Brain microvascular endothelial cell (primary cell): ENCODE measurements around the gene IGSF9.
"Not testable (repeated sequence)": the region's sequence is repeated elsewhere in the genome, so short reads cannot be mapped to it uniquely, and the experiment has no call there.

Experiments used
- DNase-seq: peaks from one replicate; pipeline ENCODE4 v3.0.0-alpha.2; 2020
- H3K27ac ChIP-seq: fragments of 250-450 bp; sonication (Bioruptor Pico); 2 replicates; pipeline ENCODE4 v1.5.1; 2020; ENCODE audit warnings: mild to moderate bottlenecking, moderate library complexity
- H3K27me3 ChIP-seq: fragments of 250-450 bp; sonication (Bioruptor Pico); replicated peaks from 2 replicates; pipeline ENCODE4 v1.5.1; 2020; ENCODE audit warnings: mild to moderate bottlenecking
- H3K36me3 ChIP-seq: fragments of 250-450 bp; sonication (Bioruptor Pico); replicated peaks from 2 replicates; pipeline ENCODE4 v1.5.1; 2020; ENCODE audit warnings: mild to moderate bottlenecking
- H3K4me3 ChIP-seq: 2 replicates; pipeline ENCODE4 v1.5.1; 2011; ENCODE audit warnings: low read depth, mild to moderate bottlenecking, control low read depth, low read length, moderate library complexity
- CTCF ChIP-seq: IDR thresholded peaks from 2 replicates; pipeline ENCODE4 v1.5.1; 2011; ENCODE audit warnings: low read depth, mild to moderate bottlenecking, moderate library complexity, low read length, control low read depth, inconsistent platforms; ENCODE audit errors: missing control alignments
- in situ Hi-C: cut with HindIII; loops from 2 replicates; pipeline ENCODE4 v1.10.0; 2017; ENCODE audit warnings: low sequenced_read_pairs, low pct_ligation_motif_present

IGSF9 gene

GRCh38 chr1:159900755-159901360, 44.6 kb downstream of the IGSF9 start:
- no peak for DNase-seq
- in situ Hi-C loops = no loop called here
- H3K4me3 ChIP-seq = no peak overlapping the region
- H3K27me3 ChIP-seq = no peaks in the 10 kb centered on the region
- no peak overlapping the region for H3K27ac ChIP-seq
- H3K36me3 ChIP-seq = no peaks in the 10 kb centered on the region
- TF ChIP-seq CTCF = no peak

- Histone ChIP-seq H3K4me3 (peak within 1 kb of the TSS; percentile 3), H3K36me3 (no peaks in the 10 kb centered on the region)
Observed at GRCh38 chr1:159900086-159900680, 45.2 kb downstream of the IGSF9 start, which contains the start of gene CFAP45. CFAP45 (minus strand) TSS chr1:159900165; CDS start chr1:159900098, 67 bp downstream.

GRCh38 chr1:159899634-159900033, 45.8 kb downstream of the IGSF9 start:
- in situ Hi-C loops, DNase-seq, H3K27me3 ChIP-seq, H3K36me3 ChIP-seq: not testable (repeated sequence)
- peak overlapping the region; percentile 3 for H3K4me3 ChIP-seq
- peak overlapping the region; percentile 14 for H3K27ac ChIP-seq

More at GRCh38 chr1:159900086-159900680, 45.2 kb downstream of the IGSF9 start, which contains the start of gene CFAP45:
- no peak for TF ChIP-seq CTCF
- peak; percentile 85 for DNase-seq
- peak within 1 kb of the TSS; percentile 14 for H3K27ac ChIP-seq
- in situ Hi-C loops = no loop called here
- H3K27me3 ChIP-seq = no peaks in the 10 kb centered on the region

GRCh38 chr1:159898527-159898926, 46.9 kb downstream of the IGSF9 start:
- no peak overlapping the region for H3K27ac ChIP-seq
- H3K4me3 ChIP-seq = no peak overlapping the region
- in situ Hi-C loops = no loop called here

GRCh38 chr1:159897962-159898361, 47.5 kb downstream of the IGSF9 start:
- no peak for TF ChIP-seq CTCF
- H3K36me3 ChIP-seq = no peaks in the 10 kb centered on the region
- no peaks in the 10 kb centered on the region for H3K27me3 ChIP-seq

More at GRCh38 chr1:159898527-159898926, 46.9 kb downstream of the IGSF9 start:
- no peaks in the 10 kb centered on the region for H3K27me3 ChIP-seq
- no peaks in the 10 kb centered on the region for H3K36me3 ChIP-seq
- TF ChIP-seq CTCF = no peak
- no peak for DNase-seq

GRCh38 chr1:159896546-159896930, 48.9 kb downstream of the IGSF9 start:
- no peak for DNase-seq
- H3K27ac ChIP-seq = no peak overlapping the region
- H3K4me3 ChIP-seq = no peak overlapping the region
- in situ Hi-C loops = no loop called here
- no peaks in the 10 kb centered on the region for H3K27me3 ChIP-seq
- H3K36me3 ChIP-seq = no peaks in the 10 kb centered on the region
- no peak for TF ChIP-seq CTCF

More at GRCh38 chr1:159897962-159898361, 47.5 kb downstream of the IGSF9 start:
- in situ Hi-C loops = no loop called here
- Histone ChIP-seq H3K4me3 (no peak overlapping the region), H3K27ac (no peak overlapping the region)
- no peak for DNase-seq
